ENCODE measurements around the gene FBXL17.

Gene FBXL17

GRCh38 chr5:108372369-108372768 lies 9.5 kb downstream of the FBXL17 start:
- DNase-seq: no peak

- DNase-seq: no peak
These were observed 10.6 kb downstream of the FBXL17 start for GRCh38 chr5:108371263-108371662.

- no peak for DNase-seq
These were observed 12.7 kb downstream of the FBXL17 start for GRCh38 chr5:108369167-108369566.

GRCh38 chr5:108367679-108368334 lies 14.1 kb downstream of the FBXL17 start:
- DNase-seq: no peak

DNA sequence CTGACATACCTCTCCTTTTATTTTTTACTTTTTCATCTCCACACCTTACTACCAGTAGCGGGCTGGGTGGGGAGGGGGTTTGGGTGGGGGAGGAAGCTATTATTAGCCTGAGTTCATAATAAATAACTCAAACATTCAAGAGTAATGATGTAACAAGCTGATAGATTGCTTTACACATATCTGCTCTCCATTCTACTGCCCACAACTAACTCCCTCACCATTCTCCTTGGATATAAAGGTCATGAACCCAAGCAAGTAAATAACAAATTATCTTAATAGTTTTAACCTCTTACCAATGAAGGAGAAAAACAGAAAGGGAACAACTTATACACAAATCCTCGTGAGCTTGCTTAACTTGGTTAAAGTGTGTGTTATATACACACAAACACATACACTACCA lies 15.4 kb downstream of the FBXL17 start:
- DNase-seq: no peak

GRCh38 chr5:108361771-108362170 lies 20.1 kb downstream of the FBXL17 start:
- no peak for DNase-seq

DNA sequence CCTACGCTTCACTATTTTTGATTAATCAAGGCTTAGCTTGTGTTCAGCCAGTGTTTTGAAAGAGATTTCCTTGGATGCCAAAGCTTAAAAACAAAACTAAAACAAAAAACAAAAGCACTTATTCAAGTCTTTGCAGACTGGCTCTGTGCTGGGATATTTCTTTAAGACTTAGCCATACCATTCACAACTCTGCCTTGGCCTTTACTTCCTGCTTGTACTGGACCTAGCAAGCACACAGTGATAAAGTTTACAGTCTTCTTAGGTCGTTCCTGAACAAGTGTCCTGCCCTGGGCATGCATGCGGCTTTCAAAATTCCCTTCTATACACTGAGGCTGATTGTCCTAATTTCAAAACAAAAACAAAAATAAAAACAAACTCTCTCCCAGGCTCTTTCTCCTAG lies 20.7 kb downstream of the FBXL17 start:
- no peak for DNase-seq

DNA sequence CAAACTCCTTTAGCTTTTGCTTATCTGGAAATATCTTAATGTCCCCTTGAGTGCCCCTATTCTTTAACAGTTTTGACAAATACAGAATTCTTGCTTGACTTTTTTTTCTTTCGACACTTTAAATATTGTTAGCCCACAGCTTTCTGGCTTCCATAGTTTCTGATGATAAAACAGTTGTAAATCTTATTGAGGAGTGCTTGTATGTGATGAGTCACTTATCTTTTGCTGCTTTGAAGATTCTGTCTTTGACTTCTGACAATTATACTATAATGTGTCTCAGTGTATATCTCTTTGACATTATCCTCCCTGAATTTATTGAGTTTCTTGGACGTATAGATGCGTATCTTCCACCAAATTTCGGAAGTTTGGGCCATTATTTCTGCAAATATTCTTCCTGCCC lies 21.6 kb downstream of the FBXL17 start:
- no peak for DNase-seq

GRCh38 chr5:108356286-108356685 lies 25.6 kb downstream of the FBXL17 start:
- DNase-seq: no peak

DNA sequence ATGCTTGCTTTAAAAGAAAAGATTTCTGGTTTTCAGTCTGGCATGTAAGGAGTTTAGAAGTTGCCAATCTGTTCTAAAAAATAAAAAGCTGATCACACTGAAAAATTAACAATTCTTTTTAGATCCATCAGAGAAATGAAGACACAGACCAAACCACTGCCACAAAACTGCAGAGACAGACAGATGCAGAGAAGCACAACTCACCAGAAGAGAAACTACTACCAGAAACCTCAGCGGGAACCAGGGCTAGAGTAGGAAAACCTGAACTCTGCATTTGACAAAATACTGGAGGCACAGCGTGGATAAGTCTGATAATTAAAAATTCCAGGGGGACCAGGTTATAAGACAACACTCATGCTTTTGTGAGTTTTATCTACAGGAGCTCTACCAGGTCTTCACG lies 28.8 kb downstream of the FBXL17 start:
- DNase-seq: no peak

GRCh38 chr5:108345541-108346171 lies 36.2 kb downstream of the FBXL17 start:
- no peak for DNase-seq

- no peak for DNase-seq
These were observed 37.6 kb downstream of the FBXL17 start for GRCh38 chr5:108344103-108344822.

- DNase-seq: no peak
These were observed 40.0 kb downstream of the FBXL17 start for GRCh38 chr5:108341866-108342265.

GRCh38 chr5:108340131-108340530 lies 41.8 kb downstream of the FBXL17 start:
- no peak for DNase-seq

- no peak for DNase-seq
These were observed 42.7 kb downstream of the FBXL17 start for GRCh38 chr5:108339220-108339619.

DNA sequence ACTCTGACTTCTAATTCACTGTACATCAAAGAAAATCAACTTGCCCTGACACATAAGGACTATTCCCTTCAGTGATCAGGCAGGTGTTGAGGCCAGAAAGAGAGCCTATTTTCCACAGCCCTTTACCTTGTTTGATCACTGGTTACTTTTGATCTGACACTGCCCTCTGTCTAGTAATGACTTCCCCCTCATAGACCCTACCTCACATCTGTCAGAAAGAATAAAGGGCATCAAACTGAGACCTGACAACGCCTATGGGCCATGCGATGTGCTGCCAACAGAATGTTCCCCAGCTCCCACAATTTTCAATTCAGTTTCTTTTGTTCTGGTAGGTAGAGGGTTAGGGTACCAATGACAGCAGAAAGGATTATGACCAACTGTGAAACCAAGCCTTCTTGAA lies 47.7 kb downstream of the FBXL17 start:
- no peak for DNase-seq

- no peak for DNase-seq
These were observed 54.9 kb downstream of the FBXL17 start for GRCh38 chr5:108326982-108327381.

- DNase-seq: no peak
These were observed 57.0 kb downstream of the FBXL17 start for GRCh38 chr5:108324886-108325285.

DNA sequence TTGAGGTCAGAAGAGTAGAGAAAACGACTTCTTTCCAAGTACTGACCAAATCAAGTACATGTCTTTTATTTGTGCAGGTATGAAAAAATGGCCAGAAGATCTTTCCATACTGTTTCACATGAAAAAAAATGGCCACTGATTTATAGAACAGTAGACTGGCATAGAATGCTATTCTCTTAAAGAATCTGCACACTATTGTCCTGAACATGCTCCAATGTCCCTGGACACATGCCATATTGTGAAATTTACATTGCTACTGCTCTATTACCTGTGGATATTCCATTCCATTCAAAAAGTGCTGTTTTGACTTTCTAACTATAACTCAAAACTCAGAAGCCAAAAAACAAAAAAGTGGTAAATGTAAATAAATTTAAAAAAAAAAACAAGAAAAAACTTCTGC lies 60.6 kb downstream of the FBXL17 start:
- DNase-seq: no peak

- no peak for DNase-seq
These were observed 61.7 kb downstream of the FBXL17 start for GRCh38 chr5:108320231-108320630.

DNA sequence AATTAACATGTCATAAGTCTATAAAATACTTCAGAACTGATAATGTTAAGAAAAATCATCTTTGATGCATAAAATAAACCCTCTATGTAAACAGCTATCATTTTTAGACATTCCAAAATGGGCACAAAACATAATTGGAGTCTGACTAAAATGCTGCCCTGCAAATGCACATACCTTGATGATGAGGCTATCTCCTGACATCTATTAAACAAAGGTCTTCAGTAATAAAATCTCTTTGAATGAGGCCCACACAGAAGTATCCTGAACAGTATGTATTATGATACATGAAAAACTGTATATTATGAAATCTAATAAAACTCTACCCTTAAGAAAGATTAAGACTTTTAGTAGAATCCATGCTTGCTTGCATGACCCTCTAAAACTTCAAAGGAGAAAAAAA lies 66.1 kb downstream of the FBXL17 start:
- DNase-seq: no peak

GRCh38 chr5:108312258-108312657 lies 69.6 kb downstream of the FBXL17 start:
- DNase-seq: no peak

GRCh38 chr5:108311682-108312081 lies 70.2 kb downstream of the FBXL17 start:
- no peak for DNase-seq

GRCh38 chr5:108303611-108304010 lies 78.3 kb downstream of the FBXL17 start:
- DNase-seq: no peak

Data from GF-D8 (cell line).